Liver (tissue), 3 donors: ENCODE data around the gene ROMO1.

ENCODE experiments used
- EGR1 ChIP-seq, 2 donors: IDR thresholded peaks; 2 replicates each; pipeline ENCODE4 v1.6.1; 2016 to 2018; ENCODE audit warnings: antibody characterized with exemption in 2 of 2, low read depth in 2 of 2
- GABPA ChIP-seq, 2 donors: IDR thresholded peaks in 1 of 2; conservative IDR thresholded peaks in 1 of 2; 2 replicates each; pipeline ENCODE4 v1.6.1; 2016; ENCODE audit warnings: antibody characterized with exemption in 2 of 2, mild to moderate bottlenecking in 1 of 2, moderate library complexity in 1 of 2
- JUND ChIP-seq, 2 donors: IDR thresholded peaks; 2 replicates each; pipeline ENCODE4 v1.6.1; 2016; ENCODE audit warnings: antibody characterized with exemption in 2 of 2
- RAD21 ChIP-seq, 2 donors: IDR thresholded peaks; 2 replicates each; pipeline ENCODE4 v1.6.1; 2016; ENCODE audit warnings: antibody characterized with exemption in 2 of 2, mild to moderate bottlenecking in 2 of 2
- RXRA ChIP-seq, 2 donors: IDR thresholded peaks; 2 replicates each; pipeline ENCODE4 v1.6.1; 2017 to 2018; ENCODE audit warnings: antibody characterized with exemption in 2 of 2, mild to moderate bottlenecking in 1 of 2
- SP1 ChIP-seq: IDR thresholded peaks from 2 replicates; pipeline ENCODE4 v1.6.1; 2018; ENCODE audit warnings: antibody characterized with exemption, mild to moderate bottlenecking
- TAF1 ChIP-seq: conservative IDR thresholded peaks from 2 replicates; pipeline ENCODE4 v1.6.1; 2016; ENCODE audit warnings: antibody characterized with exemption, mild to moderate bottlenecking
- YY1 ChIP-seq: IDR thresholded peaks from 2 replicates; pipeline ENCODE4 v1.6.1; 2016; ENCODE audit warnings: antibody characterized with exemption, mild to moderate bottlenecking
- TF ChIP-seq, protein P1 (sequence below): IDR thresholded peaks from 2 replicates; pipeline ENCODE4 v1.6.1; 2016; ENCODE audit warnings: antibody characterized with exemption
- TF ChIP-seq, protein P2 (sequence below): fragments of 150-350 bp; IDR thresholded peaks from 2 replicates; pipeline ENCODE4 v1.5.1; 2017; ENCODE audit warnings: improper control_type of control experiment, low read depth, low read length; ENCODE audit not compliant: missing input control
- TF ChIP-seq, protein P3 (sequence below): IDR thresholded peaks from 2 replicates; pipeline ENCODE4 v1.6.1; 2016; ENCODE audit warnings: antibody characterized with exemption, mild to moderate bottlenecking
- TF ChIP-seq, protein P4 (sequence below): IDR thresholded peaks from 2 replicates; pipeline ENCODE4 v1.6.1; 2016; ENCODE audit warnings: antibody characterized with exemption
- TF ChIP-seq, protein P5 (sequence below): IDR thresholded peaks from 2 replicates; pipeline ENCODE4 v1.6.1; 2016; ENCODE audit warnings: antibody characterized with exemption
- donor health status: healthy.
- donor health status: healthy.

DNA sequence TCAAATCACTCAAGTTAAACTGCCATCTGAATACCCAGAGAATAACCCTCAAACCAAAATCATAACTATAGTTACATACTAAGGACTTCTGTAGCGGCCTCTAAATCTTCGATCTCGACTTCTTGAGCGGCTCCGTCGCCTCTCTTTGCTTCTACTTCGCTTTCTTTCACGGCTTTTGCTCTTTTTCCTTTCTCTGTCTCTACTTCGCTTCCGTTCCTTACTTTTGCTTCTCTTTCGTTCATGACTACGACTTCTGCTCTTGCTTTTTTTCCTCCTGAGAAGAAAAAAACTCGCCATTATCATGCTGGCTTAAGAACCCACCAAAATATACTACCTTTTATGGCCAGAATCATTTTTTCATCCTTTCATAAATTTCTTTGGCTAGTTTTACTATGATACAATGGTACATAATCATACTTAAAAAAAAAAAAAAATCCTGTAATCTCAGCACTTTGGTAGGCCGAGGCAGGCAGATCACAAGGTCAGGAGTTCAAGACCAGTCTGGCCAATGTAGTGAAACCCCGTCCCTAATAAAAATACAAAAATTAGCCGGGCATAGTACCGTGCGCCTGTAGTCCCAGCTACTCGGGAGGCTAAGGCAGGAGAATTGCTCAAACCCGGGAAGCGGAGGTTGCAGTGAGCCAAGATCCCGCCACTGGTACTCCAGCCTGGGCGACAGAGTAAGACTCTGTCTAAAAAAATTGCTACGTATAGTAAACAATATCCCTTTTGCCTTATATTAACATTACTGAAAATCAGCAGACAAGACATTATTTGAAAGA, 32.8 kb downstream of the ROMO1 start:
- TF ChIP-seq, protein P1, sequence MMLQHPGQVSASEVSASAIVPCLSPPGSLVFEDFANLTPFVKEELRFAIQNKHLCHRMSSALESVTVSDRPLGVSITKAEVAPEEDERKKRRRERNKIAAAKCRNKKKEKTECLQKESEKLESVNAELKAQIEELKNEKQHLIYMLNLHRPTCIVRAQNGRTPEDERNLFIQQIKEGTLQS: no peak
- no peak for TF ChIP-seq GABPA (IDR thresholded peaks at IDR 0.05 in 1 of 2, conservative IDR thresholded peaks at IDR 0.05 in 1 of 2)
- TF ChIP-seq, protein P2, sequence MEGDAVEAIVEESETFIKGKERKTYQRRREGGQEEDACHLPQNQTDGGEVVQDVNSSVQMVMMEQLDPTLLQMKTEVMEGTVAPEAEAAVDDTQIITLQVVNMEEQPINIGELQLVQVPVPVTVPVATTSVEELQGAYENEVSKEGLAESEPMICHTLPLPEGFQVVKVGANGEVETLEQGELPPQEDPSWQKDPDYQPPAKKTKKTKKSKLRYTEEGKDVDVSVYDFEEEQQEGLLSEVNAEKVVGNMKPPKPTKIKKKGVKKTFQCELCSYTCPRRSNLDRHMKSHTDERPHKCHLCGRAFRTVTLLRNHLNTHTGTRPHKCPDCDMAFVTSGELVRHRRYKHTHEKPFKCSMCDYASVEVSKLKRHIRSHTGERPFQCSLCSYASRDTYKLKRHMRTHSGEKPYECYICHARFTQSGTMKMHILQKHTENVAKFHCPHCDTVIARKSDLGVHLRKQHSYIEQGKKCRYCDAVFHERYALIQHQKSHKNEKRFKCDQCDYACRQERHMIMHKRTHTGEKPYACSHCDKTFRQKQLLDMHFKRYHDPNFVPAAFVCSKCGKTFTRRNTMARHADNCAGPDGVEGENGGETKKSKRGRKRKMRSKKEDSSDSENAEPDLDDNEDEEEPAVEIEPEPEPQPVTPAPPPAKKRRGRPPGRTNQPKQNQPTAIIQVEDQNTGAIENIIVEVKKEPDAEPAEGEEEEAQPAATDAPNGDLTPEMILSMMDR: no peak
- TF ChIP-seq RAD21 (IDR thresholded peaks at IDR 0.05): no peak
- TF ChIP-seq, protein P3, sequence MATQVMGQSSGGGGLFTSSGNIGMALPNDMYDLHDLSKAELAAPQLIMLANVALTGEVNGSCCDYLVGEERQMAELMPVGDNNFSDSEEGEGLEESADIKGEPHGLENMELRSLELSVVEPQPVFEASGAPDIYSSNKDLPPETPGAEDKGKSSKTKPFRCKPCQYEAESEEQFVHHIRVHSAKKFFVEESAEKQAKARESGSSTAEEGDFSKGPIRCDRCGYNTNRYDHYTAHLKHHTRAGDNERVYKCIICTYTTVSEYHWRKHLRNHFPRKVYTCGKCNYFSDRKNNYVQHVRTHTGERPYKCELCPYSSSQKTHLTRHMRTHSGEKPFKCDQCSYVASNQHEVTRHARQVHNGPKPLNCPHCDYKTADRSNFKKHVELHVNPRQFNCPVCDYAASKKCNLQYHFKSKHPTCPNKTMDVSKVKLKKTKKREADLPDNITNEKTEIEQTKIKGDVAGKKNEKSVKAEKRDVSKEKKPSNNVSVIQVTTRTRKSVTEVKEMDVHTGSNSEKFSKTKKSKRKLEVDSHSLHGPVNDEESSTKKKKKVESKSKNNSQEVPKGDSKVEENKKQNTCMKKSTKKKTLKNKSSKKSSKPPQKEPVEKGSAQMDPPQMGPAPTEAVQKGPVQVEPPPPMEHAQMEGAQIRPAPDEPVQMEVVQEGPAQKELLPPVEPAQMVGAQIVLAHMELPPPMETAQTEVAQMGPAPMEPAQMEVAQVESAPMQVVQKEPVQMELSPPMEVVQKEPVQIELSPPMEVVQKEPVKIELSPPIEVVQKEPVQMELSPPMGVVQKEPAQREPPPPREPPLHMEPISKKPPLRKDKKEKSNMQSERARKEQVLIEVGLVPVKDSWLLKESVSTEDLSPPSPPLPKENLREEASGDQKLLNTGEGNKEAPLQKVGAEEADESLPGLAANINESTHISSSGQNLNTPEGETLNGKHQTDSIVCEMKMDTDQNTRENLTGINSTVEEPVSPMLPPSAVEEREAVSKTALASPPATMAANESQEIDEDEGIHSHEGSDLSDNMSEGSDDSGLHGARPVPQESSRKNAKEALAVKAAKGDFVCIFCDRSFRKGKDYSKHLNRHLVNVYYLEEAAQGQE: no peak
- TF ChIP-seq, protein P4, sequence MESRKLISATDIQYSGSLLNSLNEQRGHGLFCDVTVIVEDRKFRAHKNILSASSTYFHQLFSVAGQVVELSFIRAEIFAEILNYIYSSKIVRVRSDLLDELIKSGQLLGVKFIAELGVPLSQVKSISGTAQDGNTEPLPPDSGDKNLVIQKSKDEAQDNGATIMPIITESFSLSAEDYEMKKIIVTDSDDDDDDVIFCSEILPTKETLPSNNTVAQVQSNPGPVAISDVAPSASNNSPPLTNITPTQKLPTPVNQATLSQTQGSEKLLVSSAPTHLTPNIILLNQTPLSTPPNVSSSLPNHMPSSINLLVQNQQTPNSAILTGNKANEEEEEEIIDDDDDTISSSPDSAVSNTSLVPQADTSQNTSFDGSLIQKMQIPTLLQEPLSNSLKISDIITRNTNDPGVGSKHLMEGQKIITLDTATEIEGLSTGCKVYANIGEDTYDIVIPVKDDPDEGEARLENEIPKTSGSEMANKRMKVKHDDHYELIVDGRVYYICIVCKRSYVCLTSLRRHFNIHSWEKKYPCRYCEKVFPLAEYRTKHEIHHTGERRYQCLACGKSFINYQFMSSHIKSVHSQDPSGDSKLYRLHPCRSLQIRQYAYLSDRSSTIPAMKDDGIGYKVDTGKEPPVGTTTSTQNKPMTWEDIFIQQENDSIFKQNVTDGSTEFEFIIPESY: no peak
- TF ChIP-seq RXRA (IDR thresholded peaks at IDR 0.05): no peak
- no peak for TF ChIP-seq YY1
- no peak for TF ChIP-seq EGR1 (IDR thresholded peaks at IDR 0.05; ENCODE audit: low read depth in 2 of 2)
- TF ChIP-seq, protein P5, sequence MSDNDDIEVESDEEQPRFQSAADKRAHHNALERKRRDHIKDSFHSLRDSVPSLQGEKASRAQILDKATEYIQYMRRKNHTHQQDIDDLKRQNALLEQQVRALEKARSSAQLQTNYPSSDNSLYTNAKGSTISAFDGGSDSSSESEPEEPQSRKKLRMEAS: no peak
- no peak for TF ChIP-seq TAF1
- TF ChIP-seq SP1: no peak
- TF ChIP-seq JUND (IDR thresholded peaks at IDR 0.05): no peak
